Large intestine (tissue), 3 donors: ENCODE measurements around the gene SENP8. TPM values are rescaled to one million over a fixed set of nuclear protein-coding genes. Genes with fewer than 3 reads are reported as not detected.
"Not testable (repeated sequence)": the region's sequence is repeated elsewhere in the genome, so short reads cannot be mapped to it uniquely, and the experiment has no call there.

Experiments used
- DNase-seq, 2 donors: peaks; one replicate each; pipeline versions ENCODE4 v3.0.0 to v3.0.0-alpha.2; 2013
- H3K27ac ChIP-seq: one replicate; pipeline ENCODE4 v1.5.1; 2013; ENCODE audit warnings: low read length
- H3K27me3 ChIP-seq: 2 replicates; pipeline ENCODE4 v1.6.1; 2013; ENCODE audit warnings: low read length; ENCODE audit not compliant: control insufficient read depth, insufficient read depth
- H3K36me3 ChIP-seq: 2 replicates; pipeline ENCODE4 v1.6.1; 2013; ENCODE audit warnings: low read length; ENCODE audit not compliant: control insufficient read depth, insufficient read depth
- H3K4me1 ChIP-seq: one replicate; pipeline ENCODE4 v1.6.1; 2013; ENCODE audit warnings: low read length; ENCODE audit not compliant: control insufficient read depth, insufficient read depth
- H3K4me3 ChIP-seq: one replicate; pipeline ENCODE4 v1.5.1; 2013; ENCODE audit warnings: low read length
- H3K9me3 ChIP-seq: one replicate; pipeline ENCODE4 v1.6.1; 2013; ENCODE audit warnings: mild to moderate bottlenecking, low read depth, low read length, moderate library complexity; ENCODE audit not compliant: control insufficient read depth
- WGBS: methylation state at CpG from one replicate; pipeline ENCODE4 v1.1.5; 2013; ENCODE audit warnings: low lambda C conversion rate; ENCODE audit not compliant: insufficient coverage; 5-methylcytosine and 5-hydroxymethylcytosine counted together
- polyA plus RNA-seq: library from polyadenylated mRNA; unstranded; fragments of 120-200 nt; gene quantifications from one replicate; pipeline ENCODE4 v1.2.1, GENCODE V29; 2013

Gene SENP8
- polyA plus RNA-seq, 1 donor, result 3.4 TPM

- no peak for DNase-seq
- H3K27me3 ChIP-seq, result no peaks in the 10 kb centered on the region
- H3K27ac ChIP-seq, result no peak overlapping the region
- H3K36me3 ChIP-seq, result peaks cover 6% of the 10 kb centered on the region
- H3K9me3 ChIP-seq, result no peaks in the 10 kb centered on the region
- peaks cover 28% of the 10 kb centered on the region for H3K4me1 ChIP-seq
- no peak overlapping the region for H3K4me3 ChIP-seq
- WGBS, result no CpG with 5 or more reads among the region's 6 CpGs
Observed at GRCh38 chr15:72167445-72167844, 49.2 kb downstream of the SENP8 start.

GRCh38 chr15:72168131-72168807, 50.1 kb downstream of the SENP8 start:
- peak in 1 of 2 donors; percentile 59 for DNase-seq
- H3K4me3 ChIP-seq, result no peak overlapping the region
- H3K9me3 ChIP-seq, result no peaks in the 10 kb centered on the region
- H3K27ac ChIP-seq, result peak overlapping the region; percentile 43
- WGBS, result no CpG with 5 or more reads among the region's 7 CpGs
- H3K27me3 ChIP-seq, result no peaks in the 10 kb centered on the region
- peaks cover 3% of the 10 kb centered on the region for H3K36me3 ChIP-seq
- H3K4me1 ChIP-seq, result peaks cover 28% of the 10 kb centered on the region

GRCh38 chr15:72168808-72169190, 50.6 kb downstream of the SENP8 start:
- Histone ChIP-seq H3K27me3 (no peaks in the 10 kb centered on the region), H3K4me1 (peaks cover 28% of the 10 kb centered on the region), H3K36me3 (peaks cover 3% of the 10 kb centered on the region), H3K9me3 (no peaks in the 10 kb centered on the region), H3K4me3 (no peak overlapping the region), H3K27ac (peak overlapping the region; percentile 43)
- DNase-seq, result no peak
- WGBS, result 100% methylated on average over 1 of the region's 4 CpGs

GRCh38 chr15:72169236-72169920, 51.2 kb downstream of the SENP8 start:
- Histone ChIP-seq H3K4me1 (peaks cover 28% of the 10 kb centered on the region), H3K4me3 (no peak overlapping the region), H3K27ac (peak overlapping the region; percentile 94), H3K36me3 (peaks cover 3% of the 10 kb centered on the region), H3K27me3 (no peaks in the 10 kb centered on the region), H3K9me3 (no peaks in the 10 kb centered on the region)
- DNase-seq, result peak in 1 of 2 donors; percentile 28
- no CpG with 5 or more reads among the region's 10 CpGs for WGBS

- Histone ChIP-seq H3K4me1 (peaks cover 28% of the 10 kb centered on the region), H3K36me3 (peaks cover 3% of the 10 kb centered on the region), H3K9me3 (no peaks in the 10 kb centered on the region), H3K27ac (peak overlapping the region; percentile 94), H3K27me3 (no peaks in the 10 kb centered on the region), H3K4me3 (no peak overlapping the region)
- DNase-seq, result peak; percentile 94 to 97
- WGBS, result no CpG with 5 or more reads among the region's 16 CpGs
Observed at GRCh38 chr15:72169921-72170611, 51.9 kb downstream of the SENP8 start.

GRCh38 chr15:72170691-72171090, 52.5 kb downstream of the SENP8 start:
- H3K27me3 ChIP-seq, result no peaks in the 10 kb centered on the region
- peaks cover 28% of the 10 kb centered on the region for H3K4me1 ChIP-seq
- no CpG with 5 or more reads among the region's 7 CpGs for WGBS
- H3K36me3 ChIP-seq, result peaks cover 3% of the 10 kb centered on the region
- H3K4me3 ChIP-seq, result no peak overlapping the region
- no peaks in the 10 kb centered on the region for H3K9me3 ChIP-seq
- DNase-seq, result no peak
- H3K27ac ChIP-seq, result peak overlapping the region; percentile 94

- H3K27ac ChIP-seq, H3K36me3 ChIP-seq, DNase-seq, H3K4me3 ChIP-seq, H3K27me3 ChIP-seq, H3K9me3 ChIP-seq: not testable (repeated sequence)
- 83% methylated on average over 1 of the region's 10 CpGs for WGBS
- H3K4me1 ChIP-seq, result peaks cover 28% of the 10 kb centered on the region
Observed at GRCh38 chr15:72171978-72172377, 53.8 kb downstream of the SENP8 start.

GRCh38 chr15:72172796-72173195, 54.6 kb downstream of the SENP8 start:
- Histone ChIP-seq H3K36me3 (no peaks in the 10 kb centered on the region), H3K27me3 (no peaks in the 10 kb centered on the region), H3K27ac (no peak overlapping the region), H3K4me3 (no peak overlapping the region), H3K9me3 (no peaks in the 10 kb centered on the region), H3K4me1 (peaks cover 28% of the 10 kb centered on the region)
- no peak for DNase-seq
- no CpG with 5 or more reads among the region's 5 CpGs for WGBS

- WGBS, result no CpG with 5 or more reads among the region's 6 CpGs
- H3K4me1 ChIP-seq, result peaks cover 23% of the 10 kb centered on the region
- no peaks in the 10 kb centered on the region for H3K27me3 ChIP-seq
- no peaks in the 10 kb centered on the region for H3K36me3 ChIP-seq
- no peaks in the 10 kb centered on the region for H3K9me3 ChIP-seq
- no peak for DNase-seq
- no peak overlapping the region for H3K27ac ChIP-seq
- H3K4me3 ChIP-seq, result no peak overlapping the region
Observed at GRCh38 chr15:72173401-72173800, 55.2 kb downstream of the SENP8 start.

GRCh38 chr15:72173864-72174550, 55.8 kb downstream of the SENP8 start:
- no peaks in the 10 kb centered on the region for H3K36me3 ChIP-seq
- H3K4me1 ChIP-seq, result peaks cover 17% of the 10 kb centered on the region
- 100% methylated on average over 3 of the region's 12 CpGs for WGBS
- H3K4me3 ChIP-seq, result no peak overlapping the region
- H3K27me3 ChIP-seq, result no peaks in the 10 kb centered on the region
- DNase-seq, result no peak
- no peaks in the 10 kb centered on the region for H3K9me3 ChIP-seq
- no peak overlapping the region for H3K27ac ChIP-seq
